HepG2 (cell line): ENCODE measurements around the gene PLAA. TPM values are rescaled to one million over a fixed set of nuclear protein-coding genes. Genes with fewer than 3 reads are reported as not detected.

Source experiments
- ASH2L ChIP-seq: fragments of 300-600, 200-600 bp; sonication (generic); IDR thresholded peaks from 2 replicates; pipeline ENCODE4 v1.7.0; 2017; ENCODE audit warnings: low read depth, mild to moderate bottlenecking, moderate library complexity, mixed read lengths, low read length; ENCODE audit not compliant: insufficient read length
- ATAD3A ChIP-seq: sonication (generic); formaldehyde crosslinking; IDR thresholded peaks from 2 replicates; pipeline ENCODE4 v1.4.0; 2020; ENCODE audit warnings: missing genetic modification reagents
- EHMT2 ChIP-seq: fragments of 200-600 bp; sonication (generic); IDR thresholded peaks from 2 replicates; pipeline ENCODE4 v1.7.0; 2017; ENCODE audit warnings: antibody characterized with exemption, low read depth, low read length, borderline replicate concordance
- FOSL2 ChIP-seq: sonication (generic); formaldehyde crosslinking; IDR thresholded peaks from 2 replicates; pipeline ENCODE4 v1.4.0; 2020; ENCODE audit warnings: missing genetic modification reagents
- GATA4 ChIP-seq: sonication (generic); IDR thresholded peaks from 2 replicates; pipeline ENCODE4 v1.6.1; 2016; ENCODE audit warnings: antibody characterized with exemption, low read depth, borderline replicate concordance
- HMGA1 ChIP-seq: sonication (generic); formaldehyde crosslinking; conservative IDR thresholded peaks from 2 replicates; pipeline ENCODE4 v1.4.0; 2020; ENCODE audit warnings: missing genetic modification reagents
- JARID2 ChIP-seq: sonication (generic); formaldehyde crosslinking; IDR thresholded peaks from 2 replicates; pipeline ENCODE4 v1.8.1; 2023; ENCODE audit warnings: missing genetic modification reagents, inconsistent platforms; ENCODE audit not compliant: insufficient replicate concordance
- KDM3A ChIP-seq: IDR thresholded peaks from 2 replicates; pipeline ENCODE4 v1.6.1; 2018; ENCODE audit warnings: low read depth, missing compliant biosample characterization
- KLF9 ChIP-seq: IDR thresholded peaks from 2 replicates; pipeline ENCODE4 v1.6.1; 2016; ENCODE audit warnings: low read depth
- MEIS2 ChIP-seq: sonication (generic); formaldehyde crosslinking; IDR thresholded peaks from 2 replicates; pipeline ENCODE4 v1.9.0; 2021; ENCODE audit warnings: mild to moderate bottlenecking, missing genetic modification reagents
- POLR2A ChIP-seq, 2 experiments: IDR thresholded peaks; 2 replicates each; pipeline ENCODE4 v1.6.1; 2011; ENCODE audit warnings: low read depth in 2 of 2, low read length in 2 of 2, mild to moderate bottlenecking in 1 of 2, moderate library complexity in 1 of 2; ENCODE audit not compliant: insufficient read depth in 1 of 2
- RAD21 ChIP-seq: fragments of 450-650 bp; formaldehyde crosslinking; IDR thresholded peaks from 2 replicates; pipeline ENCODE4 v1.5.0; 2020; ENCODE audit warnings: mild to moderate bottlenecking
- RFX3 ChIP-seq: IDR thresholded peaks from 2 replicates; pipeline ENCODE4 v1.6.1; 2016; ENCODE audit warnings: missing biosample characterization, missing genetic modification reagents
- SMAD9 ChIP-seq: sonication (generic); formaldehyde crosslinking; IDR thresholded peaks from 2 replicates; pipeline ENCODE4 v1.5.1; 2020; ENCODE audit warnings: mild to moderate bottlenecking, missing genetic modification reagents
- ZNF160 ChIP-seq: sonication (generic); formaldehyde crosslinking; IDR thresholded peaks from 2 replicates; pipeline ENCODE4 v1.8.0; 2022; ENCODE audit warnings: mild to moderate bottlenecking, inconsistent platforms, missing genetic modification reagents
- ZNF496 ChIP-seq: sonication (generic); formaldehyde crosslinking; IDR thresholded peaks from 2 replicates; pipeline ENCODE4 v1.8.1; 2023; ENCODE audit warnings: mild to moderate bottlenecking, moderate library complexity, missing genetic modification reagents; ENCODE audit not compliant: insufficient replicate concordance
- ZNF572 ChIP-seq: sonication (generic); formaldehyde crosslinking; IDR thresholded peaks from 2 replicates; pipeline ENCODE4 v1.5.1; 2020; ENCODE audit warnings: mild to moderate bottlenecking, missing genetic modification reagents
- ZNF576 ChIP-seq: sonication (generic); formaldehyde crosslinking; IDR thresholded peaks from 2 replicates; pipeline ENCODE4 v1.4.0; 2020; ENCODE audit warnings: mild to moderate bottlenecking, missing genetic modification reagents
- ZNF709 ChIP-seq: sonication (generic); formaldehyde crosslinking; IDR thresholded peaks from 2 replicates; pipeline ENCODE4 v1.5.0; 2020; ENCODE audit warnings: mild to moderate bottlenecking, missing genetic modification reagents
- polyA plus RNA-seq, 8 experiments: library from polyadenylated mRNA; depleted of rRNA in 3 of 8; stranded (reverse) in 7 of 8; unstranded in 1 of 8; fragments of >200 nt; fragmentation: Illumina TruSeq in 4 of 8; extraction: Trizol in 4 of 8; gene quantifications; 2 replicates each; pipeline versions ENCODE4 v1.2.1 to v1.2.3, GENCODE V29; 2011 to 2016; ENCODE audit warnings: low read depth in 4 of 8, missing spikeins in 1 of 8, mixed read lengths in 1 of 8; ENCODE audit not compliant: insufficient read depth in 1 of 8
- total RNA-seq, 5 experiments: library from RNA; depleted of rRNA; stranded (reverse); fragments of >200 nt; fragmentation: Illumina TruSeq; extraction: Trizol; gene quantifications; 2 replicates each; pipeline ENCODE4 v1.2.3, GENCODE V29; 2016; ENCODE audit warnings: low read depth in 1 of 5
- TF ChIP-seq, protein P1 (sequence below): sonication (generic); formaldehyde crosslinking; IDR thresholded peaks from 2 replicates; pipeline ENCODE4 v1.4.0; 2020; ENCODE audit warnings: missing genetic modification reagents
- TF ChIP-seq, protein P2 (sequence below): sonication (generic); formaldehyde crosslinking; IDR thresholded peaks from 2 replicates; pipeline ENCODE4 v1.4.0; 2020; ENCODE audit warnings: mild to moderate bottlenecking, low read depth, missing genetic modification reagents
- TF ChIP-seq, protein P3 (sequence below): sonication (generic); formaldehyde crosslinking; IDR thresholded peaks from 2 replicates; pipeline ENCODE4 v1.4.0; 2020; ENCODE audit warnings: missing genetic modification reagents

Gene PLAA
- total and polyA plus RNA-seq, 2 of the 13 experiments (the other 11 are each of a cell fraction or from before 2014, with no cell fraction given): 5.8 to 22.9 TPM

- TF ChIP-seq ZNF160 (CRISPR knock-in tag) (no peak), MEIS2 (peak; percentile 50; the same call in 1 of the 2 replicates), KDM3A (CRISPR knock-in tag) (peak; percentile 89), RAD21 (CRISPR knock-in tag) (peak; percentile 36; the same call in 1 of the 2 replicates), EHMT2 (no peak), ZNF709 (CRISPR knock-in tag) (peak; percentile 75; the same call in 1 of the 2 replicates), POLR2A (IDR thresholded peaks at IDR 0.05; ENCODE audit: insufficient read depth in 1 of 2, low read depth in 2 of 2, low read length in 2 of 2) (peak; percentile 67 to 77), ASH2L (peak; percentile 94), GATA4 (no peak), HMGA1 (CRISPR knock-in tag) (no peak), ATAD3A (no peak), ZNF572 (CRISPR knock-in tag) (no peak), ZNF496 (CRISPR knock-in tag) (no peak), JARID2 (CRISPR knock-in tag) (no peak), FOSL2 (peak; percentile 13), SMAD9 (CRISPR knock-in tag) (no peak), ZNF576 (CRISPR knock-in tag) (no peak), KLF9 (CRISPR knock-in tag) (0 out of 2 replicates have a peak, but pooled peaks have one; percentile 39), RFX3 (CRISPR knock-in tag) (no peak)
- TF ChIP-seq, protein P1, sequence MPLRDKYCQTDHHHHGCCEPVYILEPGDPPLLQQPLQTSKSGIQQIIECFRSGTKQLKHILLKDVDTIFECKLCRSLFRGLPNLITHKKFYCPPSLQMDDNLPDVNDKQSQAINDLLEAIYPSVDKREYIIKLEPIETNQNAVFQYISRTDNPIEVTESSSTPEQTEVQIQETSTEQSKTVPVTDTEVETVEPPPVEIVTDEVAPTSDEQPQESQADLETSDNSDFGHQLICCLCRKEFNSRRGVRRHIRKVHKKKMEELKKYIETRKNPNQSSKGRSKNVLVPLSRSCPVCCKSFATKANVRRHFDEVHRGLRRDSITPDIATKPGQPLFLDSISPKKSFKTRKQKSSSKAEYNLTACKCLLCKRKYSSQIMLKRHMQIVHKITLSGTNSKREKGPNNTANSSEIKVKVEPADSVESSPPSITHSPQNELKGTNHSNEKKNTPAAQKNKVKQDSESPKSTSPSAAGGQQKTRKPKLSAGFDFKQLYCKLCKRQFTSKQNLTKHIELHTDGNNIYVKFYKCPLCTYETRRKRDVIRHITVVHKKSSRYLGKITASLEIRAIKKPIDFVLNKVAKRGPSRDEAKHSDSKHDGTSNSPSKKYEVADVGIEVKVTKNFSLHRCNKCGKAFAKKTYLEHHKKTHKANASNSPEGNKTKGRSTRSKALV (CRISPR knock-in tag): peak; percentile 61; the same call in 1 of the 2 replicates
- TF ChIP-seq, protein P2, sequence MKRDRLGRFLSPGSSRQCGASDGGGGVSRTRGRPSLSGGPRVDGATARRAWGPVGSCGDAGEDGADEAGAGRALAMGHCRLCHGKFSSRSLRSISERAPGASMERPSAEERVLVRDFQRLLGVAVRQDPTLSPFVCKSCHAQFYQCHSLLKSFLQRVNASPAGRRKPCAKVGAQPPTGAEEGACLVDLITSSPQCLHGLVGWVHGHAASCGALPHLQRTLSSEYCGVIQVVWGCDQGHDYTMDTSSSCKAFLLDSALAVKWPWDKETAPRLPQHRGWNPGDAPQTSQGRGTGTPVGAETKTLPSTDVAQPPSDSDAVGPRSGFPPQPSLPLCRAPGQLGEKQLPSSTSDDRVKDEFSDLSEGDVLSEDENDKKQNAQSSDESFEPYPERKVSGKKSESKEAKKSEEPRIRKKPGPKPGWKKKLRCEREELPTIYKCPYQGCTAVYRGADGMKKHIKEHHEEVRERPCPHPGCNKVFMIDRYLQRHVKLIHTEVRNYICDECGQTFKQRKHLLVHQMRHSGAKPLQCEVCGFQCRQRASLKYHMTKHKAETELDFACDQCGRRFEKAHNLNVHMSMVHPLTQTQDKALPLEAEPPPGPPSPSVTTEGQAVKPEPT (CRISPR knock-in tag): peak; percentile 47; the same call in 1 of the 2 replicates
- TF ChIP-seq, protein P3, sequence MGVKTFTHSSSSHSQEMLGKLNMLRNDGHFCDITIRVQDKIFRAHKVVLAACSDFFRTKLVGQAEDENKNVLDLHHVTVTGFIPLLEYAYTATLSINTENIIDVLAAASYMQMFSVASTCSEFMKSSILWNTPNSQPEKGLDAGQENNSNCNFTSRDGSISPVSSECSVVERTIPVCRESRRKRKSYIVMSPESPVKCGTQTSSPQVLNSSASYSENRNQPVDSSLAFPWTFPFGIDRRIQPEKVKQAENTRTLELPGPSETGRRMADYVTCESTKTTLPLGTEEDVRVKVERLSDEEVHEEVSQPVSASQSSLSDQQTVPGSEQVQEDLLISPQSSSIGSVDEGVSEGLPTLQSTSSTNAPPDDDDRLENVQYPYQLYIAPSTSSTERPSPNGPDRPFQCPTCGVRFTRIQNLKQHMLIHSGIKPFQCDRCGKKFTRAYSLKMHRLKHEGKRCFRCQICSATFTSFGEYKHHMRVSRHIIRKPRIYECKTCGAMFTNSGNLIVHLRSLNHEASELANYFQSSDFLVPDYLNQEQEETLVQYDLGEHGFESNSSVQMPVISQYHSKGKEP: no peak
Measured at GRCh38 chr9:26946753-26947727, at the start of gene PLAA (continued).
